ENCODE measurements around the gene TXNRD2.

DNA sequence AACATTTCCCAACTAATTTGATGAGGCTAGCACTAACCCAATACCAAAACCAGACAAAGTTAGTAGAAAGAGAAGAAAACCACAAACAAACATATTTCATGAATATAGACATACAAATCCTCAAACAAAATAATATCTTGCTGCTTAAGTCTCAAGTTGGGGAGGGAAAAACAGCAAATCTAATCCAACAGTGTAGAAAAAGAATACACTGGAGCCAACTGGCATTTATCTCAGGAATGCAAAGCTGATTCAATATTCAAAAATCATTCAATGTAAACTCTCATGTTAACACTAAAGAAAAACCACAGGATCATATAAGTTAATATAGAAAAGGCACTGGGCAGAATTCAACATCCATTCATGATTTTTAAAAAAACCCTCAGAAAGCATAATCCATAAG, 105.1 kb downstream of the TXNRD2 start:
- no peak for TF ChIP-seq PAX5 (IDR thresholded peaks at IDR 0.05; ENCODE audit: borderline replicate concordance, low read depth, low read length)
- TF ChIP-seq CTCF (IDR thresholded peaks at IDR 0.05 in 2 of 3, conservative IDR thresholded peaks at IDR 0.05 in 1 of 3; ENCODE audit: control insufficient read depth in 2 of 3, extremely low read depth in 1 of 3, insufficient read depth in 1 of 3, low read depth in 3 of 3, low read length in 3 of 3): no peak
- no peak for TF ChIP-seq POLR2A (IDR thresholded peaks at IDR 0.05; ENCODE audit: low read depth, low read length)
- TF ChIP-seq, protein P1, sequence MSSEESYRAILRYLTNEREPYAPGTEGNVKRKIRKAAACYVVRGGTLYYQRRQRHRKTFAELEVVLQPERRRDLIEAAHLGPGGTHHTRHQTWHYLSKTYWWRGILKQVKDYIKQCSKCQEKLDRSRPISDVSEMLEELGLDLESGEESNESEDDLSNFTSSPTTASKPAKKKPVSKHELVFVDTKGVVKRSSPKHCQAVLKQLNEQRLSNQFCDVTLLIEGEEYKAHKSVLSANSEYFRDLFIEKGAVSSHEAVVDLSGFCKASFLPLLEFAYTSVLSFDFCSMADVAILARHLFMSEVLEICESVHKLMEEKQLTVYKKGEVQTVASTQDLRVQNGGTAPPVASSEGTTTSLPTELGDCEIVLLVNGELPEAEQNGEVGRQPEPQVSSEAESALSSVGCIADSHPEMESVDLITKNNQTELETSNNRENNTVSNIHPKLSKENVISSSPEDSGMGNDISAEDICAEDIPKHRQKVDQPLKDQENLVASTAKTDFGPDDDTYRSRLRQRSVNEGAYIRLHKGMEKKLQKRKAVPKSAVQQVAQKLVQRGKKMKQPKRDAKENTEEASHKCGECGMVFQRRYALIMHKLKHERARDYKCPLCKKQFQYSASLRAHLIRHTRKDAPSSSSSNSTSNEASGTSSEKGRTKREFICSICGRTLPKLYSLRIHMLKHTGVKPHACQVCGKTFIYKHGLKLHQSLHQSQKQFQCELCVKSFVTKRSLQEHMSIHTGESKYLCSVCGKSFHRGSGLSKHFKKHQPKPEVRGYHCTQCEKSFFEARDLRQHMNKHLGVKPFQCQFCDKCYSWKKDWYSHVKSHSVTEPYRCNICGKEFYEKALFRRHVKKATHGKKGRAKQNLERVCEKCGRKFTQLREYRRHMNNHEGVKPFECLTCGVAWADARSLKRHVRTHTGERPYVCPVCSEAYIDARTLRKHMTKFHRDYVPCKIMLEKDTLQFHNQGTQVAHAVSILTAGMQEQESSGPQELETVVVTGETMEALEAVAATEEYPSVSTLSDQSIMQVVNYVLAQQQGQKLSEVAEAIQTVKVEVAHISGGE (CRISPR knock-in tag; IDR thresholded peaks at IDR 0.05): no peak
